OCI-LY3 (cell line): ENCODE results near the gene FCN2.

Source experiments
- CTCF ChIP-seq: fragments of 200-600, 300-600 bp; sonication (generic); IDR thresholded peaks from 2 replicates; pipeline ENCODE4 v1.5.1; 2014; ENCODE audit warnings: antibody characterized with exemption, low read length, low read depth
- EZH2phosphoT487 ChIP-seq: fragments of 200-600 bp; shearing (Covaris generic); IDR thresholded peaks from 2 replicates; pipeline ENCODE4 v1.6.1; 2018; ENCODE audit warnings: antibody characterized with exemption, mixed run types, low read depth

GRCh38 chr9:134912126-134912840 is 31.7 kb downstream of the FCN2 start:
- TF ChIP-seq CTCF = no peak
- TF ChIP-seq EZH2phosphoT487 = no peak
